IMR-90 (cell line): Measurements from ENCODE around the gene DIP2C. TPM values are rescaled to one million over a fixed set of nuclear protein-coding genes. Genes with fewer than 3 reads are reported as not detected.
A peak's percentile ranks its signal among the peaks of the same experiment; 100 is the strongest.

Source experiments
- ATAC-seq: fragments of 200-7000 bp; cut with Tn5 transposase; 2 replicates; pipeline ENCODE4 v1.9.1; 2020; ENCODE audit warnings: low read depth, mild to moderate bottlenecking, moderate library complexity
- BruUV-seq: library from RNA; stranded (reverse); fragments of 400-500 nt; replicated peaks from 2 replicates; lab custom pipeline; 2021; lab: Mats Ljungman, UMichigan
- CTCF ChIA-PET: fragments of 300-600 bp; formaldehyde crosslinking; extraction: SDS; loops from one replicate; lab custom pipeline; 2021; ENCODE audit warnings: antibody characterized with exemption; lab: Yijun Ruan, JAX
- POLR2A ChIA-PET: fragments of 300-600 bp; sonication (Branson Sonifier 250); formaldehyde crosslinking; loops from one replicate; lab custom pipeline; 2022; ENCODE audit warnings: antibody characterized with exemption; ENCODE audit not compliant: unreplicated experiment; lab: Charles Lee
- DNase-seq: peaks from one replicate; pipeline ENCODE4 v3.0.0; 2013
- H2AFZ ChIP-seq: replicated peaks from 2 replicates; pipeline ENCODE3; 2013; ENCODE audit warnings: low read length, mild to moderate bottlenecking; ENCODE audit not compliant: poor library complexity
- H2AK5ac ChIP-seq: 2 replicates; pipeline ENCODE4 v1.6.1; 2013; ENCODE audit warnings: low read depth, low read length, inconsistent platforms
- H2AK9ac ChIP-seq: replicated peaks from 2 replicates; pipeline ENCODE3; 2013; ENCODE audit warnings: mild to moderate bottlenecking, low read depth, low read length, moderate library complexity; ENCODE audit not compliant: poor library complexity
- H2BK120ac ChIP-seq: 2 replicates; pipeline ENCODE4 v1.6.1; 2013; ENCODE audit warnings: low read depth, low read length, inconsistent platforms
- H2BK15ac ChIP-seq: 3 replicates; pipeline ENCODE4 v1.6.1; 2013; ENCODE audit warnings: low read depth, low read length, inconsistent platforms
- H2BK20ac ChIP-seq: 2 replicates; pipeline ENCODE4 v1.6.1; 2013; ENCODE audit warnings: low read depth, mild to moderate bottlenecking, inconsistent platforms, low read length, moderate library complexity
- H2BK5ac ChIP-seq: 2 replicates; pipeline ENCODE4 v1.6.1; 2013; ENCODE audit warnings: mild to moderate bottlenecking, low read depth, low read length, inconsistent platforms; ENCODE audit not compliant: poor library complexity, severe bottlenecking
- H3K14ac ChIP-seq: replicated peaks from 2 replicates; pipeline ENCODE4 v1.6.1; 2013; ENCODE audit warnings: low read depth, low read length, inconsistent platforms
- H3K18ac ChIP-seq: 2 replicates; pipeline ENCODE4 v1.6.1; 2013; ENCODE audit warnings: low read depth, low read length, control low read depth
- H3K23ac ChIP-seq: 2 replicates; pipeline ENCODE4 v1.6.1; 2013; ENCODE audit warnings: low read depth, low read length, inconsistent platforms
- H3K27ac ChIP-seq: 2 replicates; pipeline ENCODE4 v1.5.1; 2013; ENCODE audit warnings: mild to moderate bottlenecking, control low read depth, low read length; ENCODE audit not compliant: insufficient read depth
- H3K27me3 ChIP-seq: 2 replicates; pipeline ENCODE4 v1.6.1; 2013; ENCODE audit warnings: low read length; ENCODE audit not compliant: control insufficient read depth, insufficient read depth
- H3K36me3 ChIP-seq: 2 replicates; pipeline ENCODE4 v1.6.1; 2013; ENCODE audit warnings: low read length, mixed read lengths; ENCODE audit not compliant: control insufficient read depth, insufficient read depth
- H3K4ac ChIP-seq: 2 replicates; pipeline ENCODE4 v1.6.1; 2013; ENCODE audit warnings: low read depth, low read length, inconsistent platforms
- H3K4me1 ChIP-seq: 2 replicates; pipeline ENCODE4 v1.6.1; 2013; ENCODE audit warnings: low read length, mixed read lengths; ENCODE audit not compliant: control insufficient read depth, insufficient read depth
- H3K4me2 ChIP-seq: 2 replicates; pipeline ENCODE4 v1.6.1; 2013; ENCODE audit warnings: low read depth, mild to moderate bottlenecking, control low read depth, low read length, moderate library complexity
- H3K4me3 ChIP-seq: 2 replicates; pipeline ENCODE4 v1.5.1; 2013; ENCODE audit warnings: low read depth, mild to moderate bottlenecking, control low read depth, low read length, moderate library complexity; ENCODE audit not compliant: insufficient read depth
- H3K56ac ChIP-seq: 2 replicates; pipeline ENCODE4 v1.6.1; 2013; ENCODE audit warnings: low read length, inconsistent platforms; ENCODE audit not compliant: insufficient read depth; ENCODE audit errors: extremely low read depth
- H3K79me1 ChIP-seq, 2 experiments: 2 replicates each; pipeline ENCODE4 v1.6.1; 2013; ENCODE audit warnings: low read length in 2 of 2, inconsistent platforms in 1 of 2, low read depth in 1 of 2
- H3K9ac ChIP-seq: 2 replicates; pipeline ENCODE4 v1.6.1; 2013; ENCODE audit warnings: low read depth, low read length, control low read depth
- H3K9me1 ChIP-seq: 2 replicates; pipeline ENCODE4 v1.6.1; 2013; ENCODE audit warnings: low read length, inconsistent platforms; ENCODE audit not compliant: insufficient read depth
- H3K9me3 ChIP-seq: 2 replicates; pipeline ENCODE4 v1.6.1; 2013; ENCODE audit warnings: low read length; ENCODE audit not compliant: control insufficient read depth, insufficient read depth
- H4K20me1 ChIP-seq: 2 replicates; pipeline ENCODE4 v1.6.1; 2013; ENCODE audit warnings: low read length, inconsistent platforms; ENCODE audit not compliant: insufficient read depth
- H4K5ac ChIP-seq: 2 replicates; pipeline ENCODE4 v1.6.1; 2013; ENCODE audit warnings: mild to moderate bottlenecking, low read depth, low read length, control low read depth
- H4K8ac ChIP-seq, 2 experiments: 2 replicates each; pipeline ENCODE4 v1.6.1; 2013; ENCODE audit warnings: low read depth in 2 of 2, low read length in 2 of 2, control low read depth in 1 of 2, inconsistent platforms in 1 of 2
- H4K91ac ChIP-seq: 2 replicates; pipeline ENCODE4 v1.6.1; 2013; ENCODE audit warnings: low read depth, low read length, inconsistent platforms; ENCODE audit not compliant: insufficient read depth
- BHLHE40 ChIP-seq: fragments of 150-350 bp; IDR thresholded peaks from 2 replicates; pipeline ENCODE4 v1.6.1; 2016; ENCODE audit warnings: mild to moderate bottlenecking, low read depth, low read length
- CEBPB ChIP-seq: IDR thresholded peaks from 2 replicates; pipeline ENCODE4 v1.6.1; 2012; ENCODE audit warnings: low read depth, low read length, improper control_type of control experiment
- CHD1 ChIP-seq: IDR thresholded peaks from 2 replicates; pipeline ENCODE4 v1.6.1; 2012; ENCODE audit warnings: low read depth, low read length, improper control_type of control experiment
- FOS ChIP-seq: fragments of 150-350 bp; IDR thresholded peaks from 2 replicates; pipeline ENCODE4 v1.6.1; 2016; ENCODE audit warnings: low read depth, low read length
- MAFK ChIP-seq: IDR thresholded peaks from 2 replicates; pipeline ENCODE4 v1.6.1; 2012; ENCODE audit warnings: low read depth, low read length, improper control_type of control experiment
- MAZ ChIP-seq: IDR thresholded peaks from 2 replicates; pipeline ENCODE4 v1.6.1; 2012; ENCODE audit warnings: low read depth, mild to moderate bottlenecking, low read length, improper control_type of control experiment, moderate library complexity, borderline replicate concordance
- MXI1 ChIP-seq: IDR thresholded peaks from 2 replicates; pipeline ENCODE4 v1.6.1; 2012; ENCODE audit warnings: low read depth, mild to moderate bottlenecking, low read length, moderate library complexity, borderline replicate concordance
- NFE2L2 ChIP-seq: fragments of 150-350 bp; IDR thresholded peaks from 2 replicates; pipeline ENCODE4 v1.6.1; 2016; ENCODE audit warnings: low read depth, mild to moderate bottlenecking, low read length
- POLR2A ChIP-seq: IDR thresholded peaks from 2 replicates; pipeline ENCODE4 v1.6.1; 2012; ENCODE audit warnings: mild to moderate bottlenecking, low read depth, low read length
- RAD21 ChIP-seq: IDR thresholded peaks from 2 replicates; pipeline ENCODE4 v1.6.1; 2012; ENCODE audit warnings: low read length, improper control_type of control experiment
- RCOR1 ChIP-seq: IDR thresholded peaks from 2 replicates; pipeline ENCODE4 v1.6.1; 2012; ENCODE audit warnings: mild to moderate bottlenecking, low read length, improper control_type of control experiment; ENCODE audit not compliant: insufficient replicate concordance
- RFX5 ChIP-seq: IDR thresholded peaks from 2 replicates; pipeline ENCODE4 v1.8.0; 2012; ENCODE audit warnings: low read depth, mild to moderate bottlenecking, low read length, moderate library complexity
- SMC3 ChIP-seq: fragments of 150-350 bp; IDR thresholded peaks from 2 replicates; pipeline ENCODE4 v1.6.1; 2016; ENCODE audit warnings: low read depth, mild to moderate bottlenecking, antibody characterized with exemption, low read length, moderate library complexity
- WGBS, 2 experiments: methylation state at CpG; one replicate each; pipeline versions ENCODE4 v1.1.5 to v1.1.7; 2013; ENCODE audit warnings: missing lambda C conversion rate in 2 of 2; ENCODE audit not compliant: insufficient read length in 1 of 2; ENCODE audit errors: extremely low coverage in 2 of 2; 5-methylcytosine and 5-hydroxymethylcytosine counted together
- dilution Hi-C: fragments of 300-500 bp; cut with HindIII; formaldehyde crosslinking; loops from one replicate; pipeline ENCODE4 v1.14.3; 2018; ENCODE audit warnings: low sequenced_read_pairs; ENCODE audit not compliant: unreplicated experiment
- in situ Hi-C: fragments of 300-500 bp; cut with MboI; formaldehyde crosslinking; loops from 3 replicates; pipeline ENCODE4 v1.14.3; 2019; ENCODE audit warnings: low sequenced_read_pairs, inconsistent platforms, mixed read lengths
- intact Hi-C: fragments of 100-400 bp; cut with micrococcal nuclease; formaldehyde crosslinking; loops from 2 replicates; pipeline ENCODE4 v1.10.0; 2022
- polyA plus RNA-seq, 3 experiments: library from polyadenylated mRNA; depleted of rRNA; stranded (reverse); fragments of >200 nt; gene quantifications; 2 replicates each; pipeline ENCODE4 v1.2.3, GENCODE V29; 2012; ENCODE audit warnings: low replicate concordance in 1 of 3
- total RNA-seq: library from RNA; depleted of rRNA; stranded (reverse); fragments of >200 nt; gene quantifications from 2 replicates; pipeline ENCODE4 v1.2.3, GENCODE V29; 2012
- TF ChIP-seq, protein P1 (sequence below): conservative IDR thresholded peaks from 2 replicates; pipeline ENCODE4 v1.5.1; 2012; ENCODE audit warnings: mild to moderate bottlenecking, low read depth, low read length, improper control_type of control experiment
- TF ChIP-seq, protein P2 (sequence below): fragments of 150-350 bp; IDR thresholded peaks from 2 replicates; pipeline ENCODE4 v1.6.1; 2017; ENCODE audit warnings: mild to moderate bottlenecking, antibody characterized with exemption, low read length, low read depth
- TF ChIP-seq, protein P3 (sequence below): fragments of 150-350 bp; IDR thresholded peaks from 2 replicates; pipeline ENCODE4 v1.6.1; 2016; ENCODE audit warnings: low read depth, mild to moderate bottlenecking, low read length, moderate library complexity, borderline replicate concordance

The DIP2C gene
- total and polyA plus RNA-seq, 2 of the 4 experiments (the other 2 are of a cell fraction) = 8.6 to 17.3 TPM

DNA sequence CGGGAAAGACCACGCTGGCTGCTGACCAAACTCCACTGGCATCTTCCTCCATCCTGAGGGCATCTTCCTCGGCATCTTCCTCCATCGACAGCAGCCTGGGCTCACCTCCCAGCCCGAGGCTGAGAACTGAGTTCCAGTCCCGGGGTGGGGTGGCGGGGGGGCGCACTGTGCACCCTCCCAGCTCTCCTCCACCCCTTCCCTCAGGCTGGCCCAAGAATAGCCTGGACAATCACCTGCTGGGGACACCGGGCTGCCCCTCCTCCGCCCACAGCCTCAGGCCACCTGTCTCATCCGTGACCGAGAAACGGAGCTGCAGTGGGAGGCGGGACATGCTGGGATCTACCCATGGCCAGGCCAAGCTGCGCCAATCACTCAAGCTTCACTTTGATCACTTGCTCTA is 37.2 kb downstream of the DIP2C start:
- BruUV-seq = no TSS peak
- Histone ChIP-seq H3K14ac (no peak overlapping the region), H4K20me1 (peaks cover 86% of the 10 kb centered on the region), H3K9me1 (peaks cover 46% of the 10 kb centered on the region), H3K79me1 (peaks cover 34 to 91% of the 10 kb centered on the region in 2 experiments), H2AFZ (no peak overlapping the region), H3K4me1 (peaks cover 23% of the 10 kb centered on the region), H3K27ac (no peak overlapping the region), H2AK9ac (no peak overlapping the region), H3K36me3 (no peaks in the 10 kb centered on the region), H4K91ac (no peak overlapping the region; the same call in 1 of the 2 replicates), H3K56ac (no peak overlapping the region), H4K5ac (no peak overlapping the region), H3K4ac (peak overlapping the region; percentile 32; the same call in 1 of the 2 replicates), H3K23ac (0 out of 2 replicates have a peak overlapping the region, but pooled peaks have one; percentile 47), H2BK20ac (no peak overlapping the region), H2BK120ac (peak overlapping the region; percentile 2; the same call in 1 of the 2 replicates), H2BK5ac (peak overlapping the region; percentile 7), H2BK15ac (no peak overlapping the region), H4K8ac (no peak overlapping the region), H3K18ac (no peak overlapping the region), H3K4me3 (no peak overlapping the region), H3K27me3 (no peaks in the 10 kb centered on the region), H3K9me3 (no peaks in the 10 kb centered on the region), H3K9ac (no peak overlapping the region), H2AK5ac (peak overlapping the region; percentile 93), H3K4me2 (no peak overlapping the region)
- 95% methylated on average over 11 of the region's 15 CpGs; no CpG with 5 or more reads in 1 of the 2 experiments for WGBS, 2 experiments
- no peak for DNase-seq
- ChIA-PET POLR2A (no interaction called here), CTCF (no interaction called here)
- ATAC-seq = no peak
- dilution Hi-C loops = no loop called here
- in situ Hi-C loops = no loop called here
- TF ChIP-seq MAFK = no peak
- no peak for TF ChIP-seq POLR2A
- no peak for TF ChIP-seq NFE2L2
- no peak for TF ChIP-seq BHLHE40
- TF ChIP-seq CEBPB = no peak
- no peak for TF ChIP-seq FOS
- TF ChIP-seq, protein P1, sequence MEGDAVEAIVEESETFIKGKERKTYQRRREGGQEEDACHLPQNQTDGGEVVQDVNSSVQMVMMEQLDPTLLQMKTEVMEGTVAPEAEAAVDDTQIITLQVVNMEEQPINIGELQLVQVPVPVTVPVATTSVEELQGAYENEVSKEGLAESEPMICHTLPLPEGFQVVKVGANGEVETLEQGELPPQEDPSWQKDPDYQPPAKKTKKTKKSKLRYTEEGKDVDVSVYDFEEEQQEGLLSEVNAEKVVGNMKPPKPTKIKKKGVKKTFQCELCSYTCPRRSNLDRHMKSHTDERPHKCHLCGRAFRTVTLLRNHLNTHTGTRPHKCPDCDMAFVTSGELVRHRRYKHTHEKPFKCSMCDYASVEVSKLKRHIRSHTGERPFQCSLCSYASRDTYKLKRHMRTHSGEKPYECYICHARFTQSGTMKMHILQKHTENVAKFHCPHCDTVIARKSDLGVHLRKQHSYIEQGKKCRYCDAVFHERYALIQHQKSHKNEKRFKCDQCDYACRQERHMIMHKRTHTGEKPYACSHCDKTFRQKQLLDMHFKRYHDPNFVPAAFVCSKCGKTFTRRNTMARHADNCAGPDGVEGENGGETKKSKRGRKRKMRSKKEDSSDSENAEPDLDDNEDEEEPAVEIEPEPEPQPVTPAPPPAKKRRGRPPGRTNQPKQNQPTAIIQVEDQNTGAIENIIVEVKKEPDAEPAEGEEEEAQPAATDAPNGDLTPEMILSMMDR = no peak
- TF ChIP-seq, protein P2, sequence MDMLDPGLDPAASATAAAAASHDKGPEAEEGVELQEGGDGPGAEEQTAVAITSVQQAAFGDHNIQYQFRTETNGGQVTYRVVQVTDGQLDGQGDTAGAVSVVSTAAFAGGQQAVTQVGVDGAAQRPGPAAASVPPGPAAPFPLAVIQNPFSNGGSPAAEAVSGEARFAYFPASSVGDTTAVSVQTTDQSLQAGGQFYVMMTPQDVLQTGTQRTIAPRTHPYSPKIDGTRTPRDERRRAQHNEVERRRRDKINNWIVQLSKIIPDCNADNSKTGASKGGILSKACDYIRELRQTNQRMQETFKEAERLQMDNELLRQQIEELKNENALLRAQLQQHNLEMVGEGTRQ = no peak
- TF ChIP-seq RCOR1 = no peak
- no peak for TF ChIP-seq RFX5
- TF ChIP-seq MXI1 = no peak
- no peak for TF ChIP-seq MAZ
- no peak for TF ChIP-seq SMC3
- TF ChIP-seq CHD1 = no peak
- TF ChIP-seq, protein P3, sequence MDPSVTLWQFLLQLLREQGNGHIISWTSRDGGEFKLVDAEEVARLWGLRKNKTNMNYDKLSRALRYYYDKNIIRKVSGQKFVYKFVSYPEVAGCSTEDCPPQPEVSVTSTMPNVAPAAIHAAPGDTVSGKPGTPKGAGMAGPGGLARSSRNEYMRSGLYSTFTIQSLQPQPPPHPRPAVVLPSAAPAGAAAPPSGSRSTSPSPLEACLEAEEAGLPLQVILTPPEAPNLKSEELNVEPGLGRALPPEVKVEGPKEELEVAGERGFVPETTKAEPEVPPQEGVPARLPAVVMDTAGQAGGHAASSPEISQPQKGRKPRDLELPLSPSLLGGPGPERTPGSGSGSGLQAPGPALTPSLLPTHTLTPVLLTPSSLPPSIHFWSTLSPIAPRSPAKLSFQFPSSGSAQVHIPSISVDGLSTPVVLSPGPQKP = no peak
- TF ChIP-seq RAD21 = no peak
- intact Hi-C loops = no loop called here
